ENCODE measurements around the gene CHRNA4. TPM values are rescaled to one million over a fixed set of nuclear protein-coding genes. Genes with fewer than 3 reads are reported as not detected.

Gene CHRNA4
- total and polyA plus RNA-seq, 2 of the 4 experiments (the other 2 are of a cell fraction): not detected

DNA sequence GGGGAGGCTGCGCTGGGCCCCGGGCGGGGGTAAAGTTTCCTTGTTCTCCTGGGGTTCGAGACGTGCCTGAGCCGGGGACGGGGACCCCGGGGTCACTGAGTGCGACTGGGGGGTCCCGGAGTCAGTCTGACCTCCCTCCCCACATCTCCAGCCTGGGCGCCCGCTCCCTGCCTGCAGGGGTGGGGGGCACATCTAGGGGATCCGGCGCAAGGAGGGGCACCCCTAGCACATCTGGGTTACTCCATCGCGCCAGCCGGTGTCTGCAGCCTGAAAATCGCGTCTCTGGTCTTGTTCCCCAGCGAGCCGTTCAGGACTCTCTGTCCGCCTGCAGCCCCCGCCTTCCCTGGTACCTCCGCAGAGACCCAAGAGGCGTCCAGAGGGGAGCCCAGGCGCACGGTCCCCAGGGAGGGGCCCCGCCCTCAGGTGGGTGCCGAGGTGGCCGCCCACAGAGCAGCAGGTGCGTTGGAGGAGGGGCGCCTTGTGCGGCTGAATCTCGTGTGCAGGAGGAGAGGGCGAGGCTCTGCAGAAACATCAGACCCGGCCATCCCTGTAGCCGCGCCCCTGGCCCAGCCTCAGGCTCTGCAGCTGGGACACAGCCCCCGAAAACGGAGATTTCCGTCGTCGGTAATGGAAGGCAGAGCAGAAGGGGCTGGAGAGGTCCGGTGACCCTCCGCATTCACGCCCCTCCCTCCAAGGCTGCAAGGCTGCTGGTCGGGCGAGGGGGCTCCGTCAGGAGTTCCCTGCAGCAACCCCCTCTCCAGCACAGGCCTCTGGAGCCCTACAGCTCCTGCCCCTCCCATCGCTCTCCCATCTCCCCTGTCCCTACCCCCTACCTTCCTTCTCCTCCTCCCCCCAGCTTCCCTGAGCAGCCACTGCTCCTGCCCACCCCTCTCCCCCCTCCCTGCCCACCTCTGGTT lies 628 bp upstream of the CHRNA4 start:
- WGBS, 2 experiments (ENCODE audit: extremely low coverage in 2 of 2, insufficient read length in 1 of 2): 6% methylated on average over 16 of the region's 50 CpGs; no CpG with 5 or more reads in 1 of the 2 experiments
- Histone ChIP-seq H4K20me1 (ENCODE audit: insufficient read depth, low read length) (no peaks in the 10 kb centered on the region), H3K14ac (replicated peaks; ENCODE audit: low read depth, low read length) (no peak overlapping the region), H2AK5ac (ENCODE audit: low read depth, low read length) (no peak overlapping the region), H2AK9ac (replicated peaks; ENCODE audit: low read depth, low read length, poor library complexity) (no peak overlapping the region), H2AFZ (replicated peaks; ENCODE audit: low read length, poor library complexity) (peak overlapping the region; percentile 21), H3K4ac (ENCODE audit: low read depth, low read length) (no peak overlapping the region), H3K9me3 (ENCODE audit: control insufficient read depth, insufficient read depth, low read length) (no peaks in the 10 kb centered on the region), H2BK20ac (ENCODE audit: low read depth, low read length) (no peak overlapping the region), H3K79me1 (ENCODE audit: low read depth in 1 of 2, low read length in 2 of 2) (no peaks in the 10 kb centered on the region), H3K56ac (ENCODE audit: extremely low read depth, insufficient read depth, low read length) (no peak overlapping the region), H2BK15ac (ENCODE audit: low read depth, low read length) (no peak overlapping the region), H4K8ac (ENCODE audit: low read depth in 2 of 2, low read length in 2 of 2) (no peak overlapping the region), H3K4me1 (ENCODE audit: control insufficient read depth, insufficient read depth, low read length) (no peaks in the 10 kb centered on the region), H4K91ac (ENCODE audit: insufficient read depth, low read depth, low read length) (no peak overlapping the region), H3K27me3 (ENCODE audit: control insufficient read depth, insufficient read depth, low read length) (peaks cover 39% of the 10 kb centered on the region), H3K36me3 (ENCODE audit: control insufficient read depth, insufficient read depth, low read length) (no peaks in the 10 kb centered on the region), H3K23ac (ENCODE audit: low read depth, low read length) (no peak overlapping the region), H3K18ac (ENCODE audit: low read depth, low read length) (no peak overlapping the region), H2BK120ac (ENCODE audit: low read depth, low read length) (no peak overlapping the region), H3K9me1 (ENCODE audit: insufficient read depth, low read length) (no peaks in the 10 kb centered on the region), H3K9ac (ENCODE audit: low read depth, low read length) (no peak overlapping the region), H3K4me2 (ENCODE audit: low read depth, low read length) (no peak overlapping the region), H3K27ac (ENCODE audit: insufficient read depth, low read length) (no peak overlapping the region), H4K5ac (ENCODE audit: low read depth, low read length) (no peak overlapping the region), H2BK5ac (ENCODE audit: low read depth, low read length, poor library complexity, severe bottlenecking) (no peak overlapping the region), H3K4me3 (ENCODE audit: insufficient read depth, low read depth, low read length) (no peak overlapping the region)
- dilution Hi-C loops (cut with HindIII; ENCODE audit: low sequenced_read_pairs, unreplicated experiment): no loop called here
- BruUV-seq (replicated peaks): no TSS peak
- ChIA-PET CTCF (no interaction called here), POLR2A (ENCODE audit: unreplicated experiment) (no interaction called here)
- no peak for DNase-seq
- TF ChIP-seq RAD21 (IDR thresholded peaks at IDR 0.05; ENCODE audit: low read length) (no peak), CEBPB (IDR thresholded peaks at IDR 0.05; ENCODE audit: low read depth, low read length) (no peak), MAFK (IDR thresholded peaks at IDR 0.05; ENCODE audit: low read depth, low read length) (no peak)
- TF ChIP-seq, protein P1, sequence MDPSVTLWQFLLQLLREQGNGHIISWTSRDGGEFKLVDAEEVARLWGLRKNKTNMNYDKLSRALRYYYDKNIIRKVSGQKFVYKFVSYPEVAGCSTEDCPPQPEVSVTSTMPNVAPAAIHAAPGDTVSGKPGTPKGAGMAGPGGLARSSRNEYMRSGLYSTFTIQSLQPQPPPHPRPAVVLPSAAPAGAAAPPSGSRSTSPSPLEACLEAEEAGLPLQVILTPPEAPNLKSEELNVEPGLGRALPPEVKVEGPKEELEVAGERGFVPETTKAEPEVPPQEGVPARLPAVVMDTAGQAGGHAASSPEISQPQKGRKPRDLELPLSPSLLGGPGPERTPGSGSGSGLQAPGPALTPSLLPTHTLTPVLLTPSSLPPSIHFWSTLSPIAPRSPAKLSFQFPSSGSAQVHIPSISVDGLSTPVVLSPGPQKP (IDR thresholded peaks at IDR 0.05; ENCODE audit: borderline replicate concordance, low read depth, low read length): no peak
- ATAC-seq (ENCODE audit: low read depth): no peak
- in situ Hi-C loops (cut with MboI; ENCODE audit: low sequenced_read_pairs): no loop called here
- intact Hi-C loops (cut with micrococcal nuclease): no loop called here
